Fibroblast of the aortic adventitia (primary cell): ENCODE results near the gene PTPN14. TPM values are rescaled to one million over a fixed set of nuclear protein-coding genes. Genes with fewer than 3 reads are reported as not detected.
A peak's percentile ranks its signal among the peaks of the same experiment; 100 is the strongest.

Experiments used
- DNase-seq: peaks from one replicate; pipeline ENCODE4 v3.0.0-alpha.2; 2010; ENCODE audit warnings: low read depth
- H3K4me3 ChIP-seq: 2 replicates; pipeline ENCODE4 v1.5.1; 2011; ENCODE audit warnings: low read depth, mild to moderate bottlenecking, control low read depth, low read length, moderate library complexity
- CTCF ChIP-seq: IDR thresholded peaks from 2 replicates; pipeline ENCODE4 v1.5.1; 2011; ENCODE audit warnings: mild to moderate bottlenecking, low read length, control low read depth, inconsistent platforms; ENCODE audit not compliant: insufficient read depth
- total RNA-seq: library from RNA; depleted of rRNA; stranded (reverse); fragments of >200 nt; gene quantifications from 2 replicates; pipeline ENCODE4 v1.2.3, GENCODE V29; 2012; ENCODE audit warnings: low replicate concordance

PTPN14 gene
- total RNA-seq, 1 donor: 46.6 TPM

GRCh38 chr1:214429951-214430770 lies 121.2 kb downstream of the PTPN14 start:
- H3K4me3 ChIP-seq: no peak overlapping the region
- peak; percentile 57 for DNase-seq
- no peak for TF ChIP-seq CTCF

GRCh38 chr1:214427871-214428277 lies 123.5 kb downstream of the PTPN14 start:
- DNase-seq: peak; percentile 72
- TF ChIP-seq CTCF: no peak
- no peak overlapping the region for H3K4me3 ChIP-seq

- no peak for DNase-seq
- H3K4me3 ChIP-seq: no peak overlapping the region
- no peak for TF ChIP-seq CTCF
Observed at GRCh38 chr1:214426426-214426812, 125.0 kb downstream of the PTPN14 start.

GRCh38 chr1:214425716-214426425 lies 125.5 kb downstream of the PTPN14 start:
- peak; percentile 32 for DNase-seq
- H3K4me3 ChIP-seq: no peak overlapping the region
- no peak for TF ChIP-seq CTCF

- no peak overlapping the region for H3K4me3 ChIP-seq
- no peak for DNase-seq
- TF ChIP-seq CTCF: no peak
Observed at GRCh38 chr1:214425101-214425500, 126.3 kb downstream of the PTPN14 start.

- no peak for TF ChIP-seq CTCF
- no peak overlapping the region for H3K4me3 ChIP-seq
- DNase-seq: no peak
Observed at GRCh38 chr1:214423045-214423444, 128.4 kb downstream of the PTPN14 start.
